RCC 7860 (cell line): ENCODE measurements around the gene TSSC4.
A peak's percentile ranks its signal among the peaks of the same experiment; 100 is the strongest.
"Not testable (repeated sequence)": the region's sequence is repeated elsewhere in the genome, so short reads cannot be mapped to it uniquely, and the experiment has no call there.

Experiments
- DNase-seq: peaks from one replicate; pipeline ENCODE4 v3.0.0-alpha.2; 2015; ENCODE audit warnings: low spot score
- FAIRE-seq: peaks from 2 replicates; lab custom pipeline; 2012; peaks lifted over from hg19 to GRCh38; lab: Jason Lieb, UNC

Gene TSSC4

GRCh38 chr11:2400069-2400761, at the start of gene TSSC4:
Gene TSSC4, plus strand, starts transcription at chr11:2400750. Its CDS starts 1,884 bp downstream, at chr11:2402634.
- FAIRE-seq (peak; percentile 88), DNase-seq (peak; percentile 99)

- DNase-seq (no peak), FAIRE-seq (no peak)
These were observed 48.8 kb upstream of the TSSC4 start for GRCh38 chr11:2351701-2352100.

- no peak for FAIRE-seq
These were observed 48.1 kb upstream of the TSSC4 start for GRCh38 chr11:2352420-2352819.

GRCh38 chr11:2355000-2355644, 45.4 kb upstream of the TSSC4 start:
- no peak for FAIRE-seq
- no peak for DNase-seq

More at GRCh38 chr11:2352420-2352819, 48.1 kb upstream of the TSSC4 start:
- DNase-seq = no peak

- FAIRE-seq (no peak), DNase-seq (no peak)
These were observed 43.3 kb upstream of the TSSC4 start for GRCh38 chr11:2357246-2357645.

GRCh38 chr11:2357651-2358050, 42.9 kb upstream of the TSSC4 start:
- FAIRE-seq, DNase-seq: not testable (repeated sequence)

GRCh38 chr11:2358754-2359442, 41.7 kb upstream of the TSSC4 start:
- no peak for DNase-seq
- no peak for FAIRE-seq

GRCh38 chr11:2359557-2359956, 41.0 kb upstream of the TSSC4 start:
- FAIRE-seq (no peak), DNase-seq (no peak)

GRCh38 chr11:2360081-2360642, 40.4 kb upstream of the TSSC4 start:
- no peak for FAIRE-seq

GRCh38 chr11:2361565-2361964, 39.0 kb upstream of the TSSC4 start:
- no peak for FAIRE-seq
- no peak for DNase-seq

More at GRCh38 chr11:2360081-2360642, 40.4 kb upstream of the TSSC4 start:
- no peak for DNase-seq

GRCh38 chr11:2362414-2362813, 38.1 kb upstream of the TSSC4 start:
- no peak for DNase-seq
- no peak for FAIRE-seq

GRCh38 chr11:2363130-2363529, 37.4 kb upstream of the TSSC4 start:
- FAIRE-seq = no peak
- DNase-seq = no peak

- FAIRE-seq (no peak), DNase-seq (no peak)
These were observed 36.8 kb upstream of the TSSC4 start for GRCh38 chr11:2363577-2364370.

- DNase-seq, FAIRE-seq: not testable (repeated sequence)
These were observed 36.2 kb upstream of the TSSC4 start for GRCh38 chr11:2364386-2364785.

- FAIRE-seq (no peak), DNase-seq (no peak)
These were observed 34.9 kb upstream of the TSSC4 start for GRCh38 chr11:2365571-2366210.

- no peak for DNase-seq
These were observed 34.3 kb upstream of the TSSC4 start for GRCh38 chr11:2366276-2366675.

GRCh38 chr11:2366733-2367132, 33.8 kb upstream of the TSSC4 start:
- FAIRE-seq (no peak), DNase-seq (no peak)

More at GRCh38 chr11:2366276-2366675, 34.3 kb upstream of the TSSC4 start:
- FAIRE-seq = no peak

GRCh38 chr11:2367266-2368160, 33.0 kb upstream of the TSSC4 start:
- DNase-seq (no peak), FAIRE-seq (no peak)

- no peak for DNase-seq
- no peak for FAIRE-seq
These were observed 32.2 kb upstream of the TSSC4 start for GRCh38 chr11:2368178-2368850.
